Vagina (tissue), 2 donors: ENCODE data around the gene GSG1. TPM values are rescaled to one million over a fixed set of nuclear protein-coding genes. Genes with fewer than 3 reads are reported as not detected.

Experiments
- DNase-seq, 2 donors: peaks; one replicate each; pipeline ENCODE4 v3.0.0-alpha.2; 2017; ENCODE audit errors: extremely low spot score in 2 of 2
- H3K27ac ChIP-seq: fragments of 200-600 bp; sonication (generic); one replicate; pipeline ENCODE4 v1.5.1; 2019
- H3K27me3 ChIP-seq: fragments of 200-600 bp; sonication (generic); one replicate; pipeline ENCODE4 v1.5.1; 2019
- H3K36me3 ChIP-seq, 2 donors: fragments of 200-600 bp; sonication (generic); one replicate each; pipeline ENCODE4 v1.5.1; 2017 to 2019
- H3K4me1 ChIP-seq: fragments of 200-600 bp; sonication (generic); one replicate; pipeline ENCODE4 v1.5.1; 2019
- H3K4me3 ChIP-seq, 2 donors: fragments of 200-600 bp; sonication (generic); 1 replicate in 1 of 2; 2 replicates in 1 of 2; pipeline ENCODE4 v1.5.1; 2016 to 2019
- H3K9me3 ChIP-seq: fragments of 200-600 bp; sonication (generic); one replicate; pipeline ENCODE4 v1.5.1; 2019
- POLR2A ChIP-seq, 2 donors: fragments of 450-650 bp; IDR thresholded peaks; one replicate each; pipeline ENCODE4 v1.6.1; 2017; ENCODE audit warnings: antibody characterized with exemption in 2 of 2, mild to moderate bottlenecking in 2 of 2, moderate library complexity in 2 of 2
- POLR2AphosphoS5 ChIP-seq, 2 donors: sonication (generic); formaldehyde crosslinking; IDR thresholded peaks; one replicate each; pipeline ENCODE4 v1.9.0; 2017; ENCODE audit warnings: antibody characterized with exemption in 2 of 2, mild to moderate bottlenecking in 2 of 2, low read depth in 1 of 2; ENCODE audit not compliant: insufficient read depth in 1 of 2
- intact Hi-C: fragments of 100-400 bp; cut with DNase I; formaldehyde crosslinking; loops from one replicate; pipeline ENCODE4 v1.15.1; 2023
- total RNA-seq: library from RNA; depleted of rRNA; stranded (reverse); fragments of >200 nt; gene quantifications from one replicate; pipeline ENCODE4 v1.2.3, GENCODE V29; 2016
- TF ChIP-seq, protein P1 (sequence below), 3 experiments: fragments of 450-650 bp in 2 of 3; fragments of 200-600 bp in 1 of 3; sonication (generic) in 1 of 3; IDR thresholded peaks; one replicate each; pipeline ENCODE4 v1.5.1; 2017 to 2019; ENCODE audit warnings: antibody characterized with exemption in 3 of 3, mild to moderate bottlenecking in 2 of 3, moderate library complexity in 2 of 3

GSG1 gene
- total RNA-seq, 1 donor from 2014 or later, result not detected

DNA sequence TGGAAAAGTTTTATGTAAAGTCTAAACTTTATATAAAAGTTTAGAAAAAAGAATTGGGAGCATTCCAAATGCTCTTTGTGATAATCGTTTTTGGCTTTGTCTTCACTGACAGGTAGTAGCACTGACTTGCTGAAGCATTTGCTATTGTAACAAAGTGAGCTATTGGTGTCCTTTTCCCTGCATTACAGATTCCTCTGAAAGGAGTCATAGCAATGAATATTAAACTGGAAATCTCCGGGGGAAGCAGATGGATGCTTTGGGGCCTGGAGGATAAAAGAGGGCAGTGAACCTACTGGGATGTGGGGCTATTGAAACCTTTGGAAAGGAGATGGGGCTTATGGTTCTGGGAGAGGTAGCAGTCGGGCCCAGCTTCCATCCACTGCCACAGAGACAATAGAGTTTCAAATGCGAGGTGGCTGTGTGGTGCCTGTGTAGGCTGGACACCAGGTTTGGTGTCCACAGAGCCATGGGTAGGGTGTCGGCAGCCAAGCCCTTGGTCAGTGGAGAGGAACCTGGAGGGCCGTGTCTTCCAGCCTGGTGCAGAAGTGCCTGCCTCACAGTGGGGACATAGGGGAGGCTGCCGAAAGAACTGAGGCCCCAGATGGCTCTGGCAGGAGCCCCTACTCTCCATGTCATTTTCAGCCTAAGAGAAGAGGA is 10.1 kb downstream of the GSG1 start:
- Histone ChIP-seq H3K4me1 (peaks cover 9% of the 10 kb centered on the region), H3K36me3 (no peaks in the 10 kb centered on the region), H3K4me3 (no peak overlapping the region), H3K27me3 (no peaks in the 10 kb centered on the region), H3K27ac (no peak overlapping the region), H3K9me3 (no peaks in the 10 kb centered on the region)
- no peak for DNase-seq
- TF ChIP-seq POLR2A (IDR thresholded peaks at IDR 0.05) (no peak), POLR2AphosphoS5 (IDR thresholded peaks at IDR 0.05; ENCODE audit: insufficient read depth in 1 of 2, low read depth in 1 of 2) (no peak)
- TF ChIP-seq, protein P1, sequence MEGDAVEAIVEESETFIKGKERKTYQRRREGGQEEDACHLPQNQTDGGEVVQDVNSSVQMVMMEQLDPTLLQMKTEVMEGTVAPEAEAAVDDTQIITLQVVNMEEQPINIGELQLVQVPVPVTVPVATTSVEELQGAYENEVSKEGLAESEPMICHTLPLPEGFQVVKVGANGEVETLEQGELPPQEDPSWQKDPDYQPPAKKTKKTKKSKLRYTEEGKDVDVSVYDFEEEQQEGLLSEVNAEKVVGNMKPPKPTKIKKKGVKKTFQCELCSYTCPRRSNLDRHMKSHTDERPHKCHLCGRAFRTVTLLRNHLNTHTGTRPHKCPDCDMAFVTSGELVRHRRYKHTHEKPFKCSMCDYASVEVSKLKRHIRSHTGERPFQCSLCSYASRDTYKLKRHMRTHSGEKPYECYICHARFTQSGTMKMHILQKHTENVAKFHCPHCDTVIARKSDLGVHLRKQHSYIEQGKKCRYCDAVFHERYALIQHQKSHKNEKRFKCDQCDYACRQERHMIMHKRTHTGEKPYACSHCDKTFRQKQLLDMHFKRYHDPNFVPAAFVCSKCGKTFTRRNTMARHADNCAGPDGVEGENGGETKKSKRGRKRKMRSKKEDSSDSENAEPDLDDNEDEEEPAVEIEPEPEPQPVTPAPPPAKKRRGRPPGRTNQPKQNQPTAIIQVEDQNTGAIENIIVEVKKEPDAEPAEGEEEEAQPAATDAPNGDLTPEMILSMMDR (IDR thresholded peaks at IDR 0.05), result no peak
- intact Hi-C loops, result loop anchor here (10.0 kb wide), 1 partner anchor 179 kb away; no protein-coding TSS in a partner anchor

DNA sequence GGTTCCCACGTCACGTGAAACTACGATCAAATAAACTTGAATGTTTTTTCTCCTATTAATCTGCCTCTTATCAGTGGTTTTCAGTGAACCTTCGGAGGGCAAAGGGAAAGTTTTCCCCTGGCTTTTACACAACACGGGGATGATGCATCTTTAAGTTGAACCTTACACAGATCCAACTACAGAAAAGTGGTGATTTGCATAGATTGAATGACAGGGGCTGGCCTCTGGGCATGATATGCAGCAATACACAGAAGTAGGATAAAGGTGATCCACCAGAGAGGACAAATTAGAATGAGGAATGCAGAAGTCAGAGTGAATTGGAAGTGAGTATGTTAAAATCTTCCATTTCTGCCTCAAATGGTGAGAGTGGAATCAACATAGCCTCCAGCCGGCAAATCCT is 11.6 kb downstream of the GSG1 start:
- Histone ChIP-seq H3K27me3 (no peaks in the 10 kb centered on the region), H3K4me1 (peaks cover 3% of the 10 kb centered on the region), H3K27ac (no peak overlapping the region), H3K9me3 (no peaks in the 10 kb centered on the region), H3K36me3 (no peaks in the 10 kb centered on the region), H3K4me3 (no peak overlapping the region)
- TF ChIP-seq POLR2A (IDR thresholded peaks at IDR 0.05) (no peak), POLR2AphosphoS5 (IDR thresholded peaks at IDR 0.05; ENCODE audit: insufficient read depth in 1 of 2, low read depth in 1 of 2) (no peak)
- TF ChIP-seq, protein P1 (IDR thresholded peaks at IDR 0.05), result no peak
- intact Hi-C loops, result loop anchor here (10.0 kb wide), 1 partner anchor 177 kb away; no protein-coding TSS in a partner anchor
- no peak for DNase-seq

DNA sequence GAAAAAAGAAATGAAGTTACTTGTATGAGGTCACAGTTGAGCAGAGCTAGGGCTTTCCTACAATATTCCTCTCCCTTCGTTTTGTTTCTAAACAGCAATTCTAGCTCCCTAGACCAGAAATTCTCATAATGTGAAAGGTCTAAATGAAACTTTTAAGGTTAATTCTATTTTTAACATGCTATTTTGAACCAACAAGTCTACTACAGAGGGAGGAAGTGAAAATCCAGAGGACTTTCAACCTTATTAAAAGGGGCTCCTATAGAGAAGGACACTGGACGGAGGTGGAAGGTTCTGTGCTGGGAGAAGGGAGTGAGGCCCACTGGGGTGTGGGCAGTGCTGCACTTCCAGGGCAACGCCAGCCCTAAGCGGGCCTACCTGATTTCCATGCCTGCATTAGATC is 13.4 kb downstream of the GSG1 start:
- H3K27me3 ChIP-seq, result no peaks in the 10 kb centered on the region
- no peak for TF ChIP-seq POLR2A (IDR thresholded peaks at IDR 0.05)
- TF ChIP-seq POLR2AphosphoS5 (IDR thresholded peaks at IDR 0.05; ENCODE audit: insufficient read depth in 1 of 2, low read depth in 1 of 2), result no peak
- TF ChIP-seq, protein P1 (IDR thresholded peaks at IDR 0.05), result no peak
- no peak overlapping the region for H3K4me3 ChIP-seq
- intact Hi-C loops, result loop anchor here (10.0 kb wide), 1 partner anchor 175 kb away; no protein-coding TSS in a partner anchor
- no peaks in the 10 kb centered on the region for H3K36me3 ChIP-seq
- H3K9me3 ChIP-seq, result no peaks in the 10 kb centered on the region
- no peak overlapping the region for H3K27ac ChIP-seq
- H3K4me1 ChIP-seq, result peaks cover 7% of the 10 kb centered on the region
- DNase-seq, result no peak

DNA sequence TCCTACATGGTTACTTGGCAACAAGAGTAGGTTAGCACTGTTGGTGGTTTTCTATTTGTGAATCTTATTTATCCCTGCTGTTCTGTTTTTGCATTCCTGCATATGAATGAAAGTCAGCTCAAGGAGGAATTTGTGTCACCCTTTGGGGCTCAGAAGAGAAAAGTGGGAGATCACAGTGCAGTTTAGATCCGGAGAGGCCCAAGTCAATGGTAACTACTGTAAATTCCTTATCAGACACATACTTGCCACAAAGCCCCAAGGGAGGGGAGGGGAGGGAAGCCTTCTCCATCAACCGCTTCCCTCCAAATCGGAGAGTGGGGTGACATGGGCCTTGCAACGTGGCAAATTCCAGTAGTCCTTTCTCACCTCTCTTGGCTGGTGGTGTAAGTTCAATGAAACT is 15.0 kb downstream of the GSG1 start:
- H3K4me3 ChIP-seq, result no peak overlapping the region
- TF ChIP-seq POLR2A (IDR thresholded peaks at IDR 0.05) (no peak), POLR2AphosphoS5 (IDR thresholded peaks at IDR 0.05; ENCODE audit: insufficient read depth in 1 of 2, low read depth in 1 of 2) (no peak)
- TF ChIP-seq, protein P1 (IDR thresholded peaks at IDR 0.05), result no peak
- no peaks in the 10 kb centered on the region for H3K27me3 ChIP-seq
- H3K4me1 ChIP-seq, result peaks cover 7% of the 10 kb centered on the region
- no peaks in the 10 kb centered on the region for H3K36me3 ChIP-seq
- H3K27ac ChIP-seq, result no peak overlapping the region
- intact Hi-C loops, result no loop called here
- no peak for DNase-seq
- no peaks in the 10 kb centered on the region for H3K9me3 ChIP-seq

DNA sequence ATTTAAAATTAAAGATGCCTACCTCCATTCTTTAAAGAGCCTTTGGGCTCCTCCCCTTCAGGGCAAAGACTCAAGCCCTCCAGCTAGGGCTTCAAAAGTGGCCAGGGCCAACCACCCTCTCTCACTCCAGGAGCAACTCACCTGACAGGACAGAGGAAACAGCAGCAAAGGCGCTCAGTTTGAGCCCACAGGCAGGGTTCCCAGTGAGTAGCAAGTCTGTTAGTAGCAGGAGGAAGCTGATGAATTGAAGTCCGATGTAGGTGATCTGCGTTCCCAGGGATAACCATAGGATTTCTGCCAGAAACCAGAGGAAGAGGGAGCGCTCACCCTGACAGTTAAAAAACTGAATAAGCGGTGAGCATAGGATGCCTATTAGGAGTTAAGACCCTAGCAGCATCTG is 15.7 kb downstream of the GSG1 start:
- no peaks in the 10 kb centered on the region for H3K27me3 ChIP-seq
- TF ChIP-seq POLR2A (IDR thresholded peaks at IDR 0.05) (no peak), POLR2AphosphoS5 (IDR thresholded peaks at IDR 0.05; ENCODE audit: insufficient read depth in 1 of 2, low read depth in 1 of 2) (no peak)
- TF ChIP-seq, protein P1 (IDR thresholded peaks at IDR 0.05), result no peak
- H3K4me3 ChIP-seq, result no peak overlapping the region
- H3K36me3 ChIP-seq, result no peaks in the 10 kb centered on the region
- H3K4me1 ChIP-seq, result peaks cover 7% of the 10 kb centered on the region
- no peaks in the 10 kb centered on the region for H3K9me3 ChIP-seq
- no peak for DNase-seq
- intact Hi-C loops, result no loop called here
- H3K27ac ChIP-seq, result no peak overlapping the region
